Bronchial epithelial cell (primary cell): ENCODE results near the gene PLPP3. TPM values are rescaled to one million over a fixed set of nuclear protein-coding genes. Genes with fewer than 3 reads are reported as not detected.

ENCODE experiments used
- DNase-seq: peaks from one replicate; pipeline ENCODE4 v3.0.0-alpha.2; 2010; ENCODE audit warnings: low read depth
- FAIRE-seq: peaks from 2 replicates; lab custom pipeline; 2011; peaks lifted over from hg19 to GRCh38; lab: Jason Lieb, UNC
- H3K27me3 ChIP-seq: 2 replicates; pipeline ENCODE4 v1.5.1; 2011; ENCODE audit warnings: low read length; ENCODE audit not compliant: control insufficient read depth, insufficient read depth
- H3K36me3 ChIP-seq: 2 replicates; pipeline ENCODE4 v1.5.1; 2011; ENCODE audit warnings: low read length; ENCODE audit not compliant: control insufficient read depth, insufficient read depth
- H3K4me3 ChIP-seq: 2 replicates; pipeline ENCODE4 v1.5.1; 2011; ENCODE audit warnings: mild to moderate bottlenecking, low read depth, low read length, control low read depth
- total RNA-seq: library from RNA; depleted of rRNA; stranded (reverse); fragments of >200 nt; gene quantifications from 2 replicates; pipeline ENCODE4 v1.2.1, GENCODE V29; 2014
- TF ChIP-seq, protein P1 (sequence below): IDR thresholded peaks from 2 replicates; pipeline ENCODE4 v1.5.1; 2011; ENCODE audit warnings: mild to moderate bottlenecking, moderate library complexity, low read length, control low read depth, inconsistent platforms; ENCODE audit not compliant: insufficient read depth, severe bottlenecking

Gene PLPP3
- total RNA-seq, 1 donor from 2014 or later: 3.4 TPM

GRCh38 chr1:56550138-56550858 lies 29.1 kb downstream of the PLPP3 start:
- Histone ChIP-seq H3K36me3 (no peaks in the 10 kb centered on the region), H3K4me3 (no peak overlapping the region), H3K27me3 (no peaks in the 10 kb centered on the region)
- FAIRE-seq (no peak), DNase-seq (no peak)
- TF ChIP-seq, protein P1, sequence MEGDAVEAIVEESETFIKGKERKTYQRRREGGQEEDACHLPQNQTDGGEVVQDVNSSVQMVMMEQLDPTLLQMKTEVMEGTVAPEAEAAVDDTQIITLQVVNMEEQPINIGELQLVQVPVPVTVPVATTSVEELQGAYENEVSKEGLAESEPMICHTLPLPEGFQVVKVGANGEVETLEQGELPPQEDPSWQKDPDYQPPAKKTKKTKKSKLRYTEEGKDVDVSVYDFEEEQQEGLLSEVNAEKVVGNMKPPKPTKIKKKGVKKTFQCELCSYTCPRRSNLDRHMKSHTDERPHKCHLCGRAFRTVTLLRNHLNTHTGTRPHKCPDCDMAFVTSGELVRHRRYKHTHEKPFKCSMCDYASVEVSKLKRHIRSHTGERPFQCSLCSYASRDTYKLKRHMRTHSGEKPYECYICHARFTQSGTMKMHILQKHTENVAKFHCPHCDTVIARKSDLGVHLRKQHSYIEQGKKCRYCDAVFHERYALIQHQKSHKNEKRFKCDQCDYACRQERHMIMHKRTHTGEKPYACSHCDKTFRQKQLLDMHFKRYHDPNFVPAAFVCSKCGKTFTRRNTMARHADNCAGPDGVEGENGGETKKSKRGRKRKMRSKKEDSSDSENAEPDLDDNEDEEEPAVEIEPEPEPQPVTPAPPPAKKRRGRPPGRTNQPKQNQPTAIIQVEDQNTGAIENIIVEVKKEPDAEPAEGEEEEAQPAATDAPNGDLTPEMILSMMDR: no peak

- DNase-seq: no peak
- Histone ChIP-seq H3K27me3 (no peaks in the 10 kb centered on the region), H3K4me3 (no peak overlapping the region), H3K36me3 (no peaks in the 10 kb centered on the region)
- FAIRE-seq: no peak
- TF ChIP-seq, protein P1: no peak
Measured at GRCh38 chr1:56548571-56548970, 30.8 kb downstream of the PLPP3 start.

GRCh38 chr1:56547977-56548376 lies 31.4 kb downstream of the PLPP3 start:
- no peaks in the 10 kb centered on the region for H3K36me3 ChIP-seq
- H3K27me3 ChIP-seq: no peaks in the 10 kb centered on the region
- H3K4me3 ChIP-seq: no peak overlapping the region
- DNase-seq: peak; percentile 29
- TF ChIP-seq, protein P1: no peak
- peak; percentile 85 for FAIRE-seq

DNA sequence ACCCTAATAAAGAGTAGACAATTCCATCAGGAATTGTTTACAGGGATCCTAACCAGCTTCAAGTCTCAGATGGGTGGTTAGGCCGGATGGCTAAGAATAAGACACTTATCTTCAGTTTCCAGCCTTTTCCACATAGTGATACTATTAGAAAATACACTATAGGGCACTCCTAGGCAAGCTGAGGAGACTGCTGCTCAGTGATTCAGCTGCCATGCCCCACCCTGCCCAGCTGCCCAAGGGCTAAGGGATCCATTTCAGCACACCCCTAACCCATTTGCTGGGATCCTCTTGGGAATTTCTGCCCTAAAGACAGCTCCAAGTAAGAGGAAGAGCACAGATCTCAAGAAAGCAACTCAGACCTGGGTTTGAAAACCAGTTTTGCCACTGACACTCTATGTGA lies 31.9 kb downstream of the PLPP3 start:
- TF ChIP-seq, protein P1: no peak
- DNase-seq (no peak), FAIRE-seq (no peak)
- H3K27me3 ChIP-seq: no peaks in the 10 kb centered on the region
- H3K36me3 ChIP-seq: no peaks in the 10 kb centered on the region
- no peak overlapping the region for H3K4me3 ChIP-seq

GRCh38 chr1:56545711-56546110 lies 33.7 kb downstream of the PLPP3 start:
- DNase-seq (no peak), FAIRE-seq (no peak)
- Histone ChIP-seq H3K27me3 (no peaks in the 10 kb centered on the region), H3K4me3 (no peak overlapping the region), H3K36me3 (no peaks in the 10 kb centered on the region)
- TF ChIP-seq, protein P1: no peak
